H1 (cell line): ENCODE results near the gene SLC45A1. TPM values are rescaled to one million over a fixed set of nuclear protein-coding genes. Genes with fewer than 3 reads are reported as not detected.

Source experiments
- RAD21 ChIP-seq, 2 experiments: IDR thresholded peaks in 1 of 2; conservative IDR thresholded peaks in 1 of 2; 2 replicates each; pipeline ENCODE4 v1.6.1; 2011; ENCODE audit warnings: low read depth in 2 of 2, low read length in 2 of 2, improper control_type of control experiment in 1 of 2, inconsistent platforms in 1 of 2, mild to moderate bottlenecking in 1 of 2, moderate library complexity in 1 of 2
- polyA plus RNA-seq, 7 experiments: library from polyadenylated mRNA; depleted of rRNA in 3 of 7; stranded (reverse) in 5 of 7; unstranded in 2 of 7; fragments of >200 nt in 5 of 7; fragments of 200-250 nt in 2 of 7; gene quantifications; 1 replicate in 5 of 7; 2 replicates in 1 of 7; 4 replicates in 1 of 7; pipeline versions ENCODE4 v1.2.1 to v1.2.3, GENCODE V29; 2011 to 2013; ENCODE audit warnings: missing spikeins in 2 of 7, mixed read lengths in 2 of 7
- total RNA-seq: library from RNA; stranded (reverse); fragmentation: NEBNext Ultra II Directional; extraction: Animal tissue kit (Norgen Biotek cat#: 25700); gene quantifications from 2 replicates; pipeline ENCODE4 v1.2.1, GENCODE V29; 2021

SLC45A1 gene
- total and polyA plus RNA-seq, 2 of the 8 experiments (the other 6 are each of a cell fraction or from before 2014, with no cell fraction given) = 1.0 to 1.7 TPM

DNA sequence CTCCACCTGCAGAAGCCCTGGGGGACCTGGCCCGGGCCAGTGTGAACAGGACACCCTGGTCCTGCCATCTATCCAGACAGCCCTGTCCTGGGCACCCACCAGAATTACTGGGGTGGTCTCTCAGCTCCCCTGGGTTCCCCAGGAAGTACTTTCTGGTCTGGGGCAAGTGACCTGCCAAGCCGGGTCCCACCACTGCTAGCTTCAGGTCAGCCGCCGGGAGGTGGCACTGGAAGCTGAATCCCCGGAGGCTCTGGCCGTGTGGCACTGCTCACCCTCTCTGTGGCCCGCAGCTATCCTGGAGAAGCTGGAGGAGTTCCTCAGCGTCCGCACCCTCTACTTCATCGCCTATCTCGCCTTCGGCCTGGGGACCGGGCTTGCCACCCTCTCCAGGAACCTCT lies 21.3 kb downstream of the SLC45A1 start (continued):
- no peak for TF ChIP-seq RAD21 (IDR thresholded peaks at IDR 0.05 in 1 of 2, conservative IDR thresholded peaks at IDR 0.05 in 1 of 2; ENCODE audit: low read depth in 2 of 2, low read length in 2 of 2)
